Mononuclear cell (primary cell): ENCODE results near the gene THSD4. TPM values are rescaled to one million over a fixed set of nuclear protein-coding genes. Genes with fewer than 3 reads are reported as not detected.
"Not testable (repeated sequence)": the region's sequence is repeated elsewhere in the genome, so short reads cannot be mapped to it uniquely, and the experiment has no call there.

Experiments
- H3K27me3 ChIP-seq: 2 replicates; pipeline ENCODE4 v1.6.0; 2011; ENCODE audit warnings: low read length, control low read depth; ENCODE audit not compliant: insufficient read depth
- H3K4me1 ChIP-seq: 2 replicates; pipeline ENCODE4 v1.5.1; 2011; ENCODE audit warnings: mild to moderate bottlenecking, low read length, control low read depth; ENCODE audit not compliant: insufficient read depth
- H3K4me3 ChIP-seq: 2 replicates; pipeline ENCODE4 v1.5.1; 2011; ENCODE audit warnings: mild to moderate bottlenecking, low read length, moderate library complexity
- H3K9me3 ChIP-seq: 2 replicates; pipeline ENCODE4 v1.5.1; 2011; ENCODE audit warnings: low read depth, mild to moderate bottlenecking, control low read depth, low read length
- total RNA-seq: library from RNA; depleted of rRNA; stranded (reverse); fragments of >200 nt; gene quantifications from one replicate; pipeline ENCODE4 v1.2.3, GENCODE V29; 2012

The THSD4 gene
- total RNA-seq, 1 donor: 0.10 TPM

- Histone ChIP-seq H3K4me3 (no peak overlapping the region), H3K9me3 (no peaks in the 10 kb centered on the region), H3K27me3 (no peaks in the 10 kb centered on the region), H3K4me1 (no peaks in the 10 kb centered on the region)
Observed at GRCh38 chr15:71709808-71710418, 594.6 kb downstream of the THSD4 start.

DNA sequence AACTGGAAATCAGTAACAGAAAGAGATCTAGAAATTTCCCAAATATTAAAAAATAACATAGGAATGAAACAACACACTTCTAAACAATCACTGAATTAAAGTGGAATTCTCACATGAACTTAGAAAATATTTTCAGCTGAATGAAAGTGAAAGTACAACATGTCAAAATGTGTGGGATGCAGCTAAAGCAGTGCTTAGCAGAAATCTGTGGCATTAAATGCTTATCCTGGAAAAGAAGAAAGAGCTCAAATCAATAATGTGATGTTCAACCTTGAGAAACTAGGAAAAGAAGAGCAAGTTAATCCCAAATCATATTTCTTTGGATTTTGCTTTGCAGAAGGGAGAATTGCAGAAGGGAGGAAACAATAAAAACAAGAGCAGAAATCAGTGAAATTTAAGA lies 596.9 kb downstream of the THSD4 start:
- no peaks in the 10 kb centered on the region for H3K27me3 ChIP-seq
- H3K9me3 ChIP-seq: no peaks in the 10 kb centered on the region
- H3K4me3 ChIP-seq: no peak overlapping the region
- no peaks in the 10 kb centered on the region for H3K4me1 ChIP-seq

DNA sequence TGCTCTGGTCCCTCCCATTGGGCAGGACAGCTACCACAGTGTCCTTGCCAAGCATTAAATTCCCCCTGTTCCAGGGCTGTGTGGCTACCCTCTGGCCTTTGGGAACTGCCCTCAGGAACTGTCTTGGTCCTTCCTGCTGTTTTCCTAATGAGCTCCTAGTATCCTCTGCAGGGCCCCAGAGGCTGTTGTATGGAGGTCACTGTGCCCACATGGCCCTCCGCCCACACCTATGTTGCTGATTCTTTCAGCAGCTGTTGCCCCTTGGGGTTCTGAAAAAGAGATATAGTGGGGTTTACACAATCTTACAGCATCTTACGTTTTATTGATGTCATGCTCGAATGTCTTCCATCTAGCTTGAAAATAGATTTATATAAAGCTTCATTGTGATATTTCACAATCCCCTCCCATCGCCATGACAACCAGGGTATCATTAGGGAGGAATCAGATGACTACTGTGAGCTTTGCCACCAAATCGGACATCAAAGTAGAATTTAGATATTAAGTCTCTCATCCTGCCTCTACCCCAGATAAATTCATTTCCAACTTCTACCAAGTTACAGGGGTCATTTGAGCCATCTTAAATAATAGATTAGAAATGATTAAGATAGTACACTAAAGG lies 598.0 kb downstream of the THSD4 start:
- Histone ChIP-seq H3K4me1 (no peaks in the 10 kb centered on the region), H3K4me3 (no peak overlapping the region), H3K27me3 (no peaks in the 10 kb centered on the region), H3K9me3 (no peaks in the 10 kb centered on the region)

- Histone ChIP-seq H3K4me3 (no peak overlapping the region), H3K9me3 (no peaks in the 10 kb centered on the region), H3K27me3 (no peaks in the 10 kb centered on the region), H3K4me1 (no peaks in the 10 kb centered on the region)
Observed at GRCh38 chr15:71715914-71716313, 600.6 kb downstream of the THSD4 start.

GRCh38 chr15:71716990-71717389 lies 601.7 kb downstream of the THSD4 start:
- Histone ChIP-seq H3K27me3 (no peaks in the 10 kb centered on the region), H3K9me3 (no peaks in the 10 kb centered on the region), H3K4me1 (no peaks in the 10 kb centered on the region), H3K4me3 (no peak overlapping the region)

DNA sequence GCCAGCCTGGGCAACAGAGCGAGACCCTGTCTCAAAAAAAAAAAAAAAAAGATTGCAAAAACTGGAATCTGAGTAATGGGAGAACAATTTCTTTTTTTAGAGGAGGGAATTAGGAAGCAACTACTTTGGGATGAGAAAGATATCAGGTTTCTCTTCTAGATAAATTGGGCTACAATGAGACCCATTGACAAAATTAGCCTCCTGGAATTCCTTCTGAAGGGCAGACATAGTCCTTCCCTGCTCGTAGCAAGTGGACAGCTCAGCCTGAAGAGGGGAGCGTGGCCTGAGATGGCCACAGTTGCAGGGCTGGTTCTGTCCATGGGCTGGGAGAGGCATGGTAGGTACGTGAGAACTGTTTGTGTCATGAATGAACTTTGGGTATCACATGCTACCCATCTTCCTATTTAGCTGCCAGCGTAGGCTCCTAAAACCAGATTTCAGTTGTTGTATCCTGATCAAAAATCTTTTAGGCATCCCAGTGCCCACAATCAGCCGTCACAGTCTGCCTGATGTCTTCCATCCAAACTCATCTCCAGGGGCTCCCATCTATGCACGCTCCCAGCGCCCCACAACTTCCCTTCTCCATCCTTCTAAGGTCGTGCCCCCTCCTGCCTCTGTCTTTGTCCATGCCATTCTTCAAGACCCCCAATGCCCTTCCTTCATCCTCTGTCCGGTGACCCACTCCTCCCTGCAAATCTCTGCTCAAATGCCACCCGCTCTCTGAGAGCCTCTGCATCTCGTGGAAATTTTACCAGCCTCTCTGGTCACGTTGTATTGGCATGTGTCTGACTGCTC lies 603.0 kb downstream of the THSD4 start:
- Histone ChIP-seq H3K4me1 (no peaks in the 10 kb centered on the region), H3K9me3 (no peaks in the 10 kb centered on the region), H3K4me3 (no peak overlapping the region), H3K27me3 (no peaks in the 10 kb centered on the region)

DNA sequence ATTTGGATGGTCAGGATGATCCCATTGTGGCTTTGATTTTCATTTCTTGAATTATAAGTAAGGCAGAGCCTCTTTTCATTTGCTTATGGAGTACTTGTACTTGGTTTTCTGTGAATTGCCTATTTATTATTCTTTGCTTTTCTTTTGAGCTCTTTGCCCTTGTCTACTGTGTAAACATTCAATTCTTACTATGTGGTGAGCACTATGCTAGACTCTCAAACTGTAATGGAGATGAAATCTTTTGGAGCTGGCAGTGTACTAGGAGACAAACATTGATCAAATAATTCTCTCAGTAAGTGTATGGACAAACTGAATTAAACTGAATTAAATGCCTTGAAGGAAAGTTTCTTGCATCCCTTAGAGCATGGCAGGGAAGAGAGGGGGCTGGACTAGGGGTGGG lies 608.1 kb downstream of the THSD4 start:
- no peak overlapping the region for H3K4me3 ChIP-seq
- no peaks in the 10 kb centered on the region for H3K27me3 ChIP-seq
- H3K4me1 ChIP-seq: no peaks in the 10 kb centered on the region
- H3K9me3 ChIP-seq: no peaks in the 10 kb centered on the region

- H3K27me3 ChIP-seq, H3K4me1 ChIP-seq, H3K4me3 ChIP-seq, H3K9me3 ChIP-seq: not testable (repeated sequence)
Observed at GRCh38 chr15:71725207-71725955, 610.1 kb downstream of the THSD4 start.

- H3K4me3 ChIP-seq: no peak overlapping the region
- no peaks in the 10 kb centered on the region for H3K9me3 ChIP-seq
- no peaks in the 10 kb centered on the region for H3K27me3 ChIP-seq
- H3K4me1 ChIP-seq: no peaks in the 10 kb centered on the region
Observed at GRCh38 chr15:71728881-71729280, 613.6 kb downstream of the THSD4 start.

DNA sequence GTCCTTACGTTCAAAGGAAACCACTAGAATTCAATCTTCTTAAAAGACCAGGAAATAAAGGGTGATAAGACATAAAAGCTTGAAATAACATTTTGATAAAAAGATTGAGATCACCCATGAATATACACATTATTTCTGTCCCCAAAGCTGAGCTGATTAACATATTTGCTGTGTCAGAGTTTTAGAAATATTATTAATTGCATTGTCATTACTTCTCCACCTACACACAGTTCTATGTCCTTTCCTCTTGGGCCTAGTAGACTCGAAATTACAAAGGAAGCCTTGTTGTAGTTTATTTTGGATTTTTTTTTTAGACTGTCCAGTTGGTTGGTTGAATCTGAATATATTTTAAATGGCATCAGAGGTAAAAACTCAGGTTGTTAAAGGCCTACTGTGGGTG lies 614.0 kb downstream of the THSD4 start:
- no peak overlapping the region for H3K4me3 ChIP-seq
- no peaks in the 10 kb centered on the region for H3K4me1 ChIP-seq
- H3K27me3 ChIP-seq: no peaks in the 10 kb centered on the region
- no peaks in the 10 kb centered on the region for H3K9me3 ChIP-seq

DNA sequence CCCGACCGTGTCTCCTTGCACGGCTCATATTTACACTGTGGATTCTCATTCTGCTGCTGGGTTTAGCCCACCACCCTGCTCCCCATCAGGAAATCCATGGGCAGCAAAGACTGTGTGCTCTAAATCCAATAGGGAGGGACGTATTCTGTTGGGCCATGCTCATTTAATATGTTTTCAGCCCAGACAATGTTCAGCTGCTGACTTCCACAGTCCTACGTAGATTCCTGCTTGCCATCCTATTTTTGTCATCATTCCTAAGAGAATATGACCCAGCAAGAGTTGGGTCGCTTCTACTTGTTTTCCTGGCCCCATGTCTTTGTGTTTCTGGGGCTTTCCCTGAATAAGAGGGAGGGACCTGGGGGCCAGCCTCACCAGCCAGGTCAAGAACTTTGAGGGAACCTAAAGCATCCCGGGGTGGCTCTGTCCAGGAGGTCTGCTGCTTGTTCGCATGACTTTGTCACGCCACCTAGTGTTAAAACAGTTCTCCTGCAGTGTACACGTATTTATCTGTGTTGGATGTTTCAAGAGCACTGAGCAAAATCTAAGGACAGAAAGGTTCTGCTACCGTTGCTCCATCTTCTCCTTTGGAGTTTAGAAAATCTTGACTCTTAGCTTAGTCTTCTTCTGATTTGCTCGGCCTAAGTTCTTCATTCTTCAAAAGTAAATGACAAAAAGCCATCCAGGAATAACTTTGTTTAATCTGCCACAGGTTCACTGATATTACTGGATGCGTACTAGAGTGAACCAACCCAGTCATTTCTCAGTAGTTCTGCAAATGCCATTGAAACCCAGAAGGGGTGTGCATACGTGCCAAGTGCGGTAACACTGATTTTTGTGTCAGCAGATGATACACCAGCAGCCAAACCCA lies 615.2 kb downstream of the THSD4 start:
- H3K4me1 ChIP-seq: no peaks in the 10 kb centered on the region
- H3K4me3 ChIP-seq: no peak overlapping the region
- no peaks in the 10 kb centered on the region for H3K9me3 ChIP-seq
- H3K27me3 ChIP-seq: no peaks in the 10 kb centered on the region

GRCh38 chr15:71732636-71733035 lies 617.4 kb downstream of the THSD4 start:
- Histone ChIP-seq H3K4me1 (no peaks in the 10 kb centered on the region), H3K9me3 (no peaks in the 10 kb centered on the region), H3K4me3 (no peak overlapping the region), H3K27me3 (no peaks in the 10 kb centered on the region)

- H3K27me3 ChIP-seq: no peaks in the 10 kb centered on the region
- H3K4me1 ChIP-seq: no peaks in the 10 kb centered on the region
- H3K9me3 ChIP-seq: no peaks in the 10 kb centered on the region
- H3K4me3 ChIP-seq: no peak overlapping the region
Observed at GRCh38 chr15:71733122-71733521, 617.9 kb downstream of the THSD4 start.

- no peaks in the 10 kb centered on the region for H3K27me3 ChIP-seq
- no peak overlapping the region for H3K4me3 ChIP-seq
- H3K4me1 ChIP-seq: no peaks in the 10 kb centered on the region
- H3K9me3 ChIP-seq: no peaks in the 10 kb centered on the region
Observed at GRCh38 chr15:71734709-71735384, 619.6 kb downstream of the THSD4 start.
